H9 (cell line): ENCODE data around the gene KCNA5. TPM values are rescaled to one million over a fixed set of nuclear protein-coding genes. Genes with fewer than 3 reads are reported as not detected.

Experiments
- DNase-seq: peaks from one replicate; pipeline ENCODE4 v3.0.0-alpha.2; 2017
- H2AFZ ChIP-seq: one replicate; pipeline ENCODE4 v1.6.1; 2013; ENCODE audit warnings: mild to moderate bottlenecking, low read length, control low read depth, moderate library complexity
- H2AK5ac ChIP-seq: 2 replicates; pipeline ENCODE4 v1.6.1; 2013; ENCODE audit warnings: low read length, control low read depth, mixed read lengths; ENCODE audit not compliant: insufficient read length
- H2BK120ac ChIP-seq: one replicate; pipeline ENCODE4 v1.6.1; 2013; ENCODE audit warnings: low read depth, mild to moderate bottlenecking, low read length, control low read depth, inconsistent platforms; ENCODE audit not compliant: poor library complexity, severe bottlenecking
- H2BK12ac ChIP-seq: 2 replicates; pipeline ENCODE4 v1.6.1; 2013; ENCODE audit warnings: low read length, control low read depth, mixed read lengths, low read depth; ENCODE audit not compliant: insufficient read length
- H2BK15ac ChIP-seq: 2 replicates; pipeline ENCODE4 v1.6.1; 2013; ENCODE audit warnings: low read depth, low read length, control low read depth
- H2BK20ac ChIP-seq: one replicate; pipeline ENCODE4 v1.6.1; 2013; ENCODE audit warnings: low read depth, mild to moderate bottlenecking, low read length, control low read depth, inconsistent platforms; ENCODE audit not compliant: poor library complexity, severe bottlenecking
- H2BK5ac ChIP-seq: 2 replicates; pipeline ENCODE4 v1.6.1; 2013; ENCODE audit warnings: low read length, control low read depth, mixed read lengths; ENCODE audit not compliant: insufficient read length
- H3K14ac ChIP-seq: 2 replicates; pipeline ENCODE4 v1.6.1; 2013; ENCODE audit warnings: low read length, control low read depth; ENCODE audit not compliant: insufficient read depth
- H3K18ac ChIP-seq: 2 replicates; pipeline ENCODE4 v1.6.1; 2013; ENCODE audit warnings: low read depth, mild to moderate bottlenecking, mixed read lengths, low read length, control low read depth; ENCODE audit not compliant: insufficient read length
- H3K23ac ChIP-seq: 2 replicates; pipeline ENCODE4 v1.6.1; 2013; ENCODE audit warnings: low read length, control low read depth, mixed read lengths, low read depth; ENCODE audit not compliant: insufficient read length
- H3K23me2 ChIP-seq: 2 replicates; pipeline ENCODE4 v1.6.1; 2013; ENCODE audit warnings: low read depth, mild to moderate bottlenecking, mixed read lengths, low read length, control low read depth; ENCODE audit not compliant: insufficient read length, poor library complexity, severe bottlenecking
- H3K27ac ChIP-seq: 2 replicates; pipeline ENCODE4 v1.5.1; 2013; ENCODE audit warnings: low read length, control low read depth, mixed read lengths, low read depth; ENCODE audit not compliant: insufficient read length
- H3K27me3 ChIP-seq: 2 replicates; pipeline ENCODE4 v1.6.1; 2013; ENCODE audit warnings: low read length, control low read depth, inconsistent platforms; ENCODE audit not compliant: insufficient read depth
- H3K4ac ChIP-seq: 2 replicates; pipeline ENCODE4 v1.6.1; 2013; ENCODE audit warnings: low read depth, mild to moderate bottlenecking, control low read depth, inconsistent platforms, low read length, moderate library complexity
- H3K4me1 ChIP-seq: 2 replicates; pipeline ENCODE4 v1.6.1; 2013; ENCODE audit warnings: low read length, control low read depth, inconsistent platforms; ENCODE audit not compliant: insufficient read depth
- H3K4me2 ChIP-seq: 2 replicates; pipeline ENCODE4 v1.6.1; 2013; ENCODE audit warnings: low read length, control low read depth, mixed read lengths; ENCODE audit not compliant: insufficient read length, insufficient read depth
- H3K56ac ChIP-seq: 2 replicates; pipeline ENCODE4 v1.6.1; 2013; ENCODE audit warnings: low read depth, mild to moderate bottlenecking, mixed read lengths, low read length, control low read depth; ENCODE audit not compliant: insufficient read length
- H3K79me1 ChIP-seq: 2 replicates; pipeline ENCODE4 v1.6.1; 2013; ENCODE audit warnings: low read depth, mild to moderate bottlenecking, moderate library complexity, low read length, control low read depth, inconsistent platforms; ENCODE audit not compliant: insufficient read depth, poor library complexity, severe bottlenecking
- H3K79me2 ChIP-seq: 2 replicates; pipeline ENCODE4 v1.6.1; 2013; ENCODE audit warnings: low read length, control low read depth, inconsistent platforms; ENCODE audit not compliant: insufficient read depth
- H3K9ac ChIP-seq: 2 replicates; pipeline ENCODE4 v1.6.1; 2013; ENCODE audit warnings: low read length, control low read depth, mixed read lengths; ENCODE audit not compliant: insufficient read length; ENCODE audit errors: extremely low read depth
- H3K9me3 ChIP-seq: one replicate; pipeline ENCODE4 v1.6.1; 2013; ENCODE audit warnings: low read depth, low read length, inconsistent platforms; ENCODE audit not compliant: control insufficient read depth
- H3T11ph ChIP-seq: one replicate; pipeline ENCODE4 v1.6.1; 2013; ENCODE audit warnings: mild to moderate bottlenecking, low read length, control low read depth, inconsistent platforms
- H4K20me1 ChIP-seq: one replicate; pipeline ENCODE4 v1.6.1; 2013; ENCODE audit not compliant: control insufficient read depth, insufficient read length, insufficient read depth
- H4K5ac ChIP-seq: 2 replicates; pipeline ENCODE4 v1.6.1; 2013; ENCODE audit warnings: low read depth, mild to moderate bottlenecking, mixed read lengths, low read length, control low read depth; ENCODE audit not compliant: insufficient read length
- H4K8ac ChIP-seq: replicated peaks from 2 replicates; pipeline ENCODE4 v1.6.1; 2013; ENCODE audit warnings: low read length, control low read depth, mixed read lengths, low read depth; ENCODE audit not compliant: insufficient read length
- H4K91ac ChIP-seq: 2 replicates; pipeline ENCODE4 v1.6.1; 2013; ENCODE audit warnings: low read depth, mild to moderate bottlenecking, moderate library complexity, mixed read lengths, low read length, control low read depth; ENCODE audit not compliant: insufficient read length
- H3K27ac Mint-ChIP-seq, 3 experiments: 2 replicates in 2 of 3; 3 replicates in 1 of 3; pipeline ENCODE4 v1.8.0; 2020 to 2021; ENCODE audit warnings: mixed read lengths in 3 of 3, mild to moderate bottlenecking in 1 of 3, moderate library complexity in 1 of 3
- H3K27me3 Mint-ChIP-seq: 2 replicates; pipeline ENCODE4 v1.8.0; 2021; ENCODE audit warnings: low read depth, mild to moderate bottlenecking, moderate library complexity, mixed read lengths
- H3K36me3 Mint-ChIP-seq, 3 experiments: 2 replicates in 2 of 3; 3 replicates in 1 of 3; pipeline ENCODE4 v1.8.0; 2020 to 2021; ENCODE audit warnings: low read depth in 3 of 3, mixed read lengths in 3 of 3; ENCODE audit not compliant: insufficient read depth in 1 of 3
- H3K4me1 Mint-ChIP-seq, 2 experiments: 2 replicates each; pipeline ENCODE4 v1.8.0; 2020; ENCODE audit warnings: mixed read lengths in 2 of 2
- H3K4me3 Mint-ChIP-seq, 2 experiments: 2 replicates in 1 of 2; 3 replicates in 1 of 2; pipeline ENCODE4 v1.8.0; 2020 to 2021; ENCODE audit warnings: mild to moderate bottlenecking in 2 of 2, mixed read lengths in 2 of 2, moderate library complexity in 1 of 2
- H3K9me3 Mint-ChIP-seq, 2 experiments: 2 replicates in 1 of 2; 3 replicates in 1 of 2; pipeline ENCODE4 v1.8.0; 2020; ENCODE audit warnings: mild to moderate bottlenecking in 2 of 2, mixed read lengths in 2 of 2, moderate library complexity in 1 of 2
- WGBS: extraction: QIAGEN DNeasy Blood & Tissue Kit; methylation state at CpG from one replicate; pipeline ENCODE4 v1.1.7; 2013; ENCODE audit warnings: missing lambda C conversion rate, low lambda C conversion rate, mixed read lengths; ENCODE audit not compliant: insufficient read length; ENCODE audit errors: extremely low coverage; 5-methylcytosine and 5-hydroxymethylcytosine counted together
- total RNA-seq: library from RNA; stranded (reverse); gene quantifications from 2 replicates; pipeline ENCODE4 v1.2.1, GENCODE V29; 2021
- TF ChIP-seq, protein P1 (sequence below): fragments of 200-600 bp; sonication (generic); conservative IDR thresholded peaks from 3 replicates; pipeline ENCODE4 v1.8.0; 2021; ENCODE audit warnings: antibody characterized with exemption, mild to moderate bottlenecking

KCNA5 gene
- total RNA-seq, 1 experiment from 2014 or later: 0.22 TPM

GRCh38 chr12:5051913-5052312 lies 8.2 kb downstream of the KCNA5 start:
- H3K9me3 Mint-ChIP-seq: no peaks in the 10 kb centered on the region; a peak in 1 of 5 replicates
- TF ChIP-seq, protein P1, sequence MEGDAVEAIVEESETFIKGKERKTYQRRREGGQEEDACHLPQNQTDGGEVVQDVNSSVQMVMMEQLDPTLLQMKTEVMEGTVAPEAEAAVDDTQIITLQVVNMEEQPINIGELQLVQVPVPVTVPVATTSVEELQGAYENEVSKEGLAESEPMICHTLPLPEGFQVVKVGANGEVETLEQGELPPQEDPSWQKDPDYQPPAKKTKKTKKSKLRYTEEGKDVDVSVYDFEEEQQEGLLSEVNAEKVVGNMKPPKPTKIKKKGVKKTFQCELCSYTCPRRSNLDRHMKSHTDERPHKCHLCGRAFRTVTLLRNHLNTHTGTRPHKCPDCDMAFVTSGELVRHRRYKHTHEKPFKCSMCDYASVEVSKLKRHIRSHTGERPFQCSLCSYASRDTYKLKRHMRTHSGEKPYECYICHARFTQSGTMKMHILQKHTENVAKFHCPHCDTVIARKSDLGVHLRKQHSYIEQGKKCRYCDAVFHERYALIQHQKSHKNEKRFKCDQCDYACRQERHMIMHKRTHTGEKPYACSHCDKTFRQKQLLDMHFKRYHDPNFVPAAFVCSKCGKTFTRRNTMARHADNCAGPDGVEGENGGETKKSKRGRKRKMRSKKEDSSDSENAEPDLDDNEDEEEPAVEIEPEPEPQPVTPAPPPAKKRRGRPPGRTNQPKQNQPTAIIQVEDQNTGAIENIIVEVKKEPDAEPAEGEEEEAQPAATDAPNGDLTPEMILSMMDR: no peak
- no peak overlapping the region for H3K14ac ChIP-seq
- no peak overlapping the region for H4K8ac ChIP-seq
- peaks cover 10 to 20% of the 10 kb centered on the region in 2 experiments for H3K4me1 Mint-ChIP-seq
- no peak overlapping the region for H2AFZ ChIP-seq
- H3K36me3 Mint-ChIP-seq: no peaks in the 10 kb centered on the region
- H3K79me1 ChIP-seq: no peaks in the 10 kb centered on the region
- H2AK5ac ChIP-seq: no peak overlapping the region
- no peaks in the 10 kb centered on the region for H3K27me3 ChIP-seq
- H3T11ph ChIP-seq: no peak overlapping the region
- WGBS: no CpG with 5 or more reads among the region's 1 CpG
- H3K4me3 Mint-ChIP-seq: no peak overlapping the region
- H3K9me3 ChIP-seq: no peaks in the 10 kb centered on the region
- no peak overlapping the region for H3K9ac ChIP-seq
- no peak overlapping the region for H2BK120ac ChIP-seq
- H3K18ac ChIP-seq: no peak overlapping the region
- no peak for DNase-seq
- H3K56ac ChIP-seq: no peak overlapping the region
- no peaks in the 10 kb centered on the region for H4K20me1 ChIP-seq
- H3K4me1 ChIP-seq: no peaks in the 10 kb centered on the region
- H3K4me2 ChIP-seq: no peak overlapping the region
- no peak overlapping the region for H3K27ac ChIP-seq
- H3K4ac ChIP-seq: no peak overlapping the region
- H3K23ac ChIP-seq: no peak overlapping the region
- H4K5ac ChIP-seq: no peak overlapping the region
- no peaks in the 10 kb centered on the region for H3K79me2 ChIP-seq
- H2BK15ac ChIP-seq: no peak overlapping the region
- no peak overlapping the region for H3K27ac Mint-ChIP-seq
- no peaks in the 10 kb centered on the region for H3K23me2 ChIP-seq
- H4K91ac ChIP-seq: no peak overlapping the region
- no peak overlapping the region for H2BK12ac ChIP-seq
- no peak overlapping the region for H2BK5ac ChIP-seq
- H2BK20ac ChIP-seq: no peak overlapping the region
- H3K27me3 Mint-ChIP-seq: peaks cover 25% of the 10 kb centered on the region
